G401 (cell line): Measurements from ENCODE around the gene KLK8. TPM values are rescaled to one million over a fixed set of nuclear protein-coding genes. Genes with fewer than 3 reads are reported as not detected.
"Not testable (repeated sequence)": the region's sequence is repeated elsewhere in the genome, so short reads cannot be mapped to it uniquely, and the experiment has no call there.

ENCODE experiments used
- DNase-seq: peaks from one replicate; pipeline ENCODE4 v3.0.0-alpha.2; 2015; ENCODE audit warnings: low spot score
- in situ Hi-C: cut with HindIII; loops from 2 replicates; pipeline ENCODE4 v1.10.0; 2016; ENCODE audit warnings: low sequenced_read_pairs, mixed read lengths
- total RNA-seq: library from RNA; depleted of rRNA; stranded (reverse); fragments of >200 nt; shearing (Covaris generic); gene quantifications from 2 replicates; pipeline ENCODE4 v1.2.3, GENCODE V29; 2014

KLK8 gene
- total RNA-seq, 1 experiment from 2014 or later: not detected

GRCh38 chr19:50998061-50998460 is 3.3 kb downstream of the KLK8 start:
- no peak for DNase-seq
- in situ Hi-C loops: no loop called here

DNA sequence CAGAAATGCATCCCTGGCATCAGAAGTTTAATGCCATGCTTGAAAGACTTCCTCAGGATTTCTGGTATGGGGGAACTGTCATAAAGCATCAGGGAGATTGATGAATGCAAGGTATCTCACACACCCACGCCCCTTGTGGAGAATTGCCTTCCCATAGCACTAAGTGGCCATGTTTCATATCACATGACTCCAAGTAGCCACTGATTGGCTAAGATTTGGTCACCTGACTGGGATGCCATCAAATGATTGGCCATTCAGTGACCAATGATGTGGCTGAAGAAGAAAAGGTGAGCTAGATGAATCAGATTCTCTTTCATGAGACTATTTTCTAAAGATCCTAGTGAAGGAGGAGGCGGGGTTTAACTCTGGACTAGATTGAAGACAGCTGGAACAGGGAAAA is 7.3 kb downstream of the KLK8 start:
- no peak for DNase-seq
- in situ Hi-C loops: no loop called here

DNA sequence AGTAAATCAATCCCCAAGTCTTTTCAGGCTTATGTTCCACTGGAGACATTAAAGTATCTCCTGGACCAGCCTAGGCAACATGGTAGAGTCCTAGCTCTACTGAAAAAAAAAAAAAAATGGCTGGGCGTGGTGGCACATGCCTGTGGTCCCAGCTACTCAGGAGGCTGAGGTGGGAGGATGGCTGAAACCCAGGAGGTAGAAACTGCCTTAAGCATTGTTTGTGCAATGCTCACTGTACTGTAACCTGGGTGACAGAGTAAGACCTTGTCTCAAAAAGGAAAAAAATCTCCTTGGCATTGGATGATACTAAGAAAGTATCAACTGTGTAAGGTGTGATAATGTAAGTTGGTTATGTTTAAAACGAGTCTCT is 8.8 kb downstream of the KLK8 start:
- DNase-seq: no peak
- in situ Hi-C loops: no loop called here

DNA sequence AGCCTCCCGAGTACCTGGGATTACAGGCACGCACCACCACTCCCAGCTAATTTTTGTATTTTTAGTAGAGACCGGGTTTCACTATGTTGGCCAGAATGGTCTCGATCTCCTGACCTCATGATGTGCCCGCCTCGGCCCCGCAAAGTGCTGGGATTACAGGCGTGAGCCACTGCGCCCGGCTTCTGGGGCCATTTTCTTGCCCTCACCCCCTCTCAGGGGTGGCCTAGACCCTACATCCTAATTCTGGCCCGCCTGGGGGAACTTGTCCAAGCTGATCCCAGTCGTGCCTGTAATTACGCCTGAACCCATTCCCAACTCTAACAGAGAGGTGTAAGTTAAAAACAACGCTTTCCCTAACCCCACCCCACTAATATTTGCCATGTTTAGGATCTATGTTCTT is 17.0 kb downstream of the KLK8 start:
- DNase-seq, in situ Hi-C loops: not testable (repeated sequence)

DNA sequence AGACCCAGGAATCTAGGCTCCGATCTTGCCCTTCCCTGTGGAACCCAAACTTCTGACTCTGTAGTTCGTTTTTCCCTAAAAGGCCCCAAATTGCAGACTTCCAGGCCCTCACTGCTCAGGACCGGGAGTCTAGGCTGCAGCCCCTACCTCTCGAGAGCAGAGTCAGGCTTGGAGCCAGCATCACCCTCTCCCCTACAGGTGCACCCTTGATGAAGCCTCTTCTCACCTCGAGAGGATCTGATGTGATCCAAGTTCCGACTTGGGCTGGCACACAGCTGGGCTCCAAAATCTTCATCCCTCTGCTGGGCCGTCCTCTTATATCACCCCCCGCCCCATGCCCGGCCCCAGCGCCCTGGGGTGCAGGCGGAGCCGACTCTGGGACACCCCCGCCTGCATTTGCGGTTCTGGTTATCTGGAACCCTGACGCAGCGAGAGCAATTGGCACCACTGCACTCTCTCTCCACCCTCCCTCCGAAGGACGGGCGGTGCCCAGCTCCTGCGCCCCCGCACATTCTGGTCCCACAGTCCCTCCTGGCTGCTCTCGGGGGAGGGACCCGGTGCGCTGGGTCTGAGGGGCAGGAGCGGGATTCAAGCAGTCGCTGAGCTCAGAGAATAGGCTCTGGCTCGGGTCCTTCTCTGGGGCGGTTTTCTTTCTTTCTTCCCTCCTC is 17.6 kb downstream of the KLK8 start, which contains the start of gene KLK7:
KLK7 (minus strand) TSS at position 293 of the 668 bp plus-strand sequence. CDS start 1,518 bp downstream, outside the sequence.
- no peak for DNase-seq
- in situ Hi-C loops: no loop called here

- in situ Hi-C loops: no loop called here
- DNase-seq: no peak
These were observed 19.2 kb downstream of the KLK8 start for GRCh38 chr19:50982186-50982585.

DNA sequence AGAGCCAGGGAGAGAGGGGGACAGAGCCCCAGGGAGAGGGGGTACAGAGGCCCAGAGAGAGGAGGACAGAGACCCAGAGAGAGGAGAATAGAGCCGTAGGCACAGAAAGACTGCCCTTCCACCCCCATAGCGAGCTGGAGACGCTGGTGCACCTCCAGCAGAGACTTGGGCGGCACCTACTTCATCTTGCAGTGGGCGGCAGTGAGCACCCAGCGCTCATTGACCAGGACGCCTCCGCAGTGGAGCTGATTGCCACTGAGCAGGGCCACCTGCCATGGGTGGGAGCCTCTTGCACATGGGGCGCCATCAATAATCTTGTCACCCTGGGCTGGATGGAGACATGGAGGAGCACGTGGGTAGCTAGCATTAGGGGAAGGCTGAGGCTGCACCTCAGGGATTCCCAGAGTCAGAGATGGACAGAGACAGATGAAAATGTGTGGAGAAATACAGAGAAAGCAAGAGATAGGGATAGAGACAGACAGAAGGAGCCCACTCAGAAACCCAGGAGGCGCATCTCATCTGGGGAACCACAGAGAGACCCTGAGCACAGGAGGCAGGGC is 19.7 kb downstream of the KLK8 start:
- DNase-seq: no peak
- in situ Hi-C loops: no loop called here

DNA sequence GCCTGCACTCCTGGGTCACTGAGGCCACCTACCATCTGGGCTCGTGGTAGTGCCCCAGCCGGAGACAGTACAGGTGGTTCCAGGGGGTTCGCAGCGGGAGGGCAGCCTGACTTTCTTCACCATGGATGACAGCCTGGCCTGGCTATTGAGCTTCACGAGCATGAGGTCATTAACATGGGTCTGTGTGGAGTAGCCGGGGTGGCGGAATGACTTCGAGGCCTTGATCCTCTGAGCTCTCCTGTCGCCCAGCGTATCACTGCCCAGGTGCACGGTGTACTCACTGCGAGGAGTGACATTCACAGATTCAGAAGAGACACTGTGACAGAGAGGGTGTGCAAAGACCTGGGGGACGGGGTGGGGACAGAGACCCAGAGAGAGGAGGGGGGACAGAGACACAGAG is 21.2 kb downstream of the KLK8 start:
- DNase-seq: no peak
- in situ Hi-C loops: no loop called here

DNA sequence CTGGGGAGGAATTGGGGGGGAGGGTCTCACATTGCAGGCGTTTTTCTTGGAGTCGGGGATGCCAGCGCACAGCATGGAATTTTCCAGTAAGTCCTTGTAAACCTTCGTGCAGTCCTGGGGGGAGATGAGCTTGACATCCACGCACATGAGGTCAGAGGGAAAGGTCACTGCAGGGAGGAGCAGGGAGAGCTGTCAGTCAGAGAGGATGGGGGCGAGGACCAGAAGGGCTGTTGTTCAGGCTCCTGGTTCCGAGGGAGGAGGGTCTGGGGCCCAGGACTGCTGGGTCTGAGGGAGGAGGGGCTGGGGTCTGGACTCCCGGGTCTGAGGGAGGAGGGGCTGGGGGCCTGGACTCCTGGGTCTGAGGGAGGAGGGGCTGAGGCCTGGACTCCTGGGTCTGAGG is 21.6 kb downstream of the KLK8 start:
- DNase-seq: no peak
- in situ Hi-C loops: no loop called here

DNA sequence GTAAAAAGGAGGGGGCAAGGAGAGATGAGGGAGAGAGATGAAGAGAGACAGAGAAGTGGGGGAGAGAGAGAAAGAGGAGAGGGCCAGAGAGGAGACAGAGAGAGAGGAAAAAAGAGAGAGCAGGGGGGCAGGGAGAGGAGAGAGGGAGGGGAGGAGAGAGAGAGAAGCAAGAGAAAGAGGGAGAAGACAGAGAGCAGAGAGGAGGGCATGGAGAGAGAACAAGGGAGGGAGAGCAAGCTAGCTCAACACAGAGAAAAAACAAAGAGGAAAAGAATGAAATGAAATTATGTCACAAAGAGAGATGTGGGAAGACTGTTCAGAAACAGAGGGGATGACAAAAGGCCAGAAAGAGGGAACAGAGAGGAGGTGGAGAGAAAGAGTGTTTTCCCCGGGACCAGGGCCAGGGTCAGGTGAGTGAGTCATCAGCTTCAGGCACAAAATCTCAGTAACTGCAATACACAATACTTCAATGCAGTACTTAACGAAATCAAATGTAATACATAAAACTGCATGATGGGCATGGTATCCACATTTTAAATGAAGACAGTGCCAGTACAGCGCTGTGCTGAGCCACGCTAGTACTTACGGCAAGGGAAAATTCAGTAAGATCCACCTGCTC is 22.5 kb downstream of the KLK8 start:
- in situ Hi-C loops: no loop called here

GRCh38 chr19:50977626-50978025 is 23.8 kb downstream of the KLK8 start:
- no peak for DNase-seq

More for the DNA sequence above, 22.5 kb downstream of the KLK8 start:
- DNase-seq: no peak

GRCh38 chr19:50975766-50976165 is 25.6 kb downstream of the KLK8 start:
- in situ Hi-C loops: no loop called here
- no peak for DNase-seq

More at GRCh38 chr19:50977626-50978025, 23.8 kb downstream of the KLK8 start:
- in situ Hi-C loops: no loop called here

DNA sequence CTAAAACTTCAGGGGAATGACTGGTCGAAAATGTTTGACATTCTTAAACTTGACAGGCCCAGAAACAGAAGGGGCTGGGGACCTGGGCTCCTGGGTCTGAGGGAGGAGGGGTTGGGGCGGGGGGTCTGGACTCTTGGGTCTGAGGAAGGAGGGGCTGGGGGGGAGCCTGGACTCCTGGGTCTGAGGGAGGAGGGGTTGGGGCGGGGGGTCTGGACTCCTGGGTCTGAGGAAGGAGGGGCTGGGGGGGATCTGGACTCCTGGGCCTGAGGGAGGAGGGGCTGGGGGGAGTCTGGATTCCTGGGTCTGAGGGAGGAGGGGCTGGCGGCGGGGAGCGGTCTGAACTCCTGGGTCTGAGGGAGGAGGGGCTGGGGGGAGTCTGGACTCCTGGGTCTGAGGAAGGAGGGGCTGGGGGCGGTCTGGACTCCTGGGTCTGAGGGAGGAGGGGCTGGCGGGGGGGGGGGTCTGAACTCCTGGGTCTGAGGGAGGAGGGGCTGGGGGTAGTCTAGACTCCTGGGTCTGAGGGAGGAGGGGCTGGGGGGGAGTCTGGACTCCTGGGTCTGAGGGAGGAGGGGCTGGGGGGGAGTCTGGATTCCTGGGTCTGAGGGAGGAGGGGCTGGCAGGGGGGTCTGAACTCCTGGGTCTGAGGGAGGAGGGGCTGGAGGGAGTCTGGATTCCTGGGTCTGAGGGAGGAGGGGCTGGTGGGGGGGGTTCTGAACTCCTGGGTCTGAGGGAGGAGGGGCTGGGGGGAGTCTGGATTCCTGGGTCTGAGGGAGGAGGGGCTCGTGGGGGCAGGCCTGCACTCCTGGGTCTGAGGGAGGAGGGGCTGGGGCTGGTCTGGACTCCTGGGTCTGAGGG is 26.5 kb downstream of the KLK8 start:
- in situ Hi-C loops: no loop called here
- DNase-seq: no peak

GRCh38 chr19:50972795-50973376 is 28.5 kb downstream of the KLK8 start:
- DNase-seq: no peak
- in situ Hi-C loops: no loop called here

DNA sequence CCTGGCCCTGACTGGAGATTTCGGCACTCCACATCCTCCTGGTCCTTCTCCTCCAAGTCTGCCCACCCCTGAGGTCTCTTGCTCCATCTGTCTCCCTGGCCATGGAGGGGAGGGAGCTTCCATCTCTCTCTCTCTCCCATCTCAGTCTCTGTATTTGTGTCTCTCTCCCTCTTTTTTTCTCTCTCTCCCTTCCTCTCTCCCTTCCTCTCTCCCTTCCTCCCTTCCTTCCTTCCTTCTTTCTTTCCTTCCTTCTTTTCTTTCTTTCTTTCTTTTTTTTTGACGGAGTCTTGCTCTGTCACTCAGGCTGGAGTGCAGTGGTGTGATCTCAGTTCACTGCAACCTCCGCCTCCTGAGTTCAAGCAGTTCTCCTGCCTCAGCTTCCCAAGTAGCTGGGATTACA is 31.6 kb downstream of the KLK8 start:
- DNase-seq, in situ Hi-C loops: not testable (repeated sequence)

DNA sequence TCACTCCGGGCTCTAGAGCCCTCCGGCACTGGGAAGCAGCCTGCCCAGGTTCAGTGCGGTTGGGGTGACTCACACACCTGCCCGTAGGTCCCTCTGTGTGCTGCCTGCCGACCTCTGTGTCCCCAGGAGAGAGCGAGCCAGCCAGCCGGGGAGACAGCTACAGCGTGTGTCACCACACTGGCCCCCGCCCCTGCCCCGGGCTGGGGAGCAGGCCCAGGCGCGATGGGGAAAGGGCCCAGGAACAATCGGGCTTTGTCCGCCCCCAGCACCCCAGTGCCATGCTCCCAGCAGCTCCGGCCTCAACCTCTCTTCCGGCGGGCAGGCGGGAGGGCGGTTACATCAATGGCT is 32.0 kb downstream of the KLK8 start, which contains the start of gene KLK6:
KLK6 (minus strand) TSS at position 179 of the 348 bp plus-strand sequence. CDS start 1,487 bp downstream, outside the sequence.
- no peak for DNase-seq
- in situ Hi-C loops: no loop called here

DNA sequence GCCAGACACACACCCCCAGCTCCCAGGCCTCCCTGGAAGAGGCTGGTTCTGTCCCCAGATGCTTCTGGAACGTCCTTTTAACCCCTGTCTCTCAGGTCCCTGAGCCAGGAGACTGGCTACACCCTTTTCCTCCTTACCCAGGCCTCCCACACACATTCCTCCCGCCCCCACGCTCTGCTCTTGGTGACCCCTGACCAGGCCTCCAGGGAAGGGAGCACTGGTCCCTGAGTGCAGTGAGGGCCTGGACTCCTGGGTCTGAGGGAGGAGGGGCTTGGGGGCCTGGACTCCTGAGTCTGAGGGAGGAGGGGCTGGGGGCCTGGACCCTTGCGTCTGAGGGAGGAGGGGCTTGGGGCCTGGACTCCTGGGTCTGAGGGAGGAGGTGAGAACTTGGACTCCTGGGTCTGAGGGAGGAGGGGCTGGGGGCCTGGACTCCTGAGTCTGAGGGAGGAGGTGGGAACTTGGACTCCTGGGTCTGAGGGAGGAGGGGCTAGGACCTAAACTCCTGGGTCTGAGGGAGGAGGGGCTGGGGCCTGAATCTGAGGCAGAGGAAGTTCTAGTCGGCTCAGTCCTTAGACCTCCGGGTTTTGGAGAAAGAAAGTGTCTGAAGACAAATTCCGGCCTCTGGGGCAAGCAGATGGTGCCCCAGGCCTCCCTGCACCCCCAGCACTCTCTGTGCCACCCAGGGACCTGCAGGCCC is 32.5 kb downstream of the KLK8 start:
- no peak for DNase-seq
- in situ Hi-C loops: no loop called here

DNA sequence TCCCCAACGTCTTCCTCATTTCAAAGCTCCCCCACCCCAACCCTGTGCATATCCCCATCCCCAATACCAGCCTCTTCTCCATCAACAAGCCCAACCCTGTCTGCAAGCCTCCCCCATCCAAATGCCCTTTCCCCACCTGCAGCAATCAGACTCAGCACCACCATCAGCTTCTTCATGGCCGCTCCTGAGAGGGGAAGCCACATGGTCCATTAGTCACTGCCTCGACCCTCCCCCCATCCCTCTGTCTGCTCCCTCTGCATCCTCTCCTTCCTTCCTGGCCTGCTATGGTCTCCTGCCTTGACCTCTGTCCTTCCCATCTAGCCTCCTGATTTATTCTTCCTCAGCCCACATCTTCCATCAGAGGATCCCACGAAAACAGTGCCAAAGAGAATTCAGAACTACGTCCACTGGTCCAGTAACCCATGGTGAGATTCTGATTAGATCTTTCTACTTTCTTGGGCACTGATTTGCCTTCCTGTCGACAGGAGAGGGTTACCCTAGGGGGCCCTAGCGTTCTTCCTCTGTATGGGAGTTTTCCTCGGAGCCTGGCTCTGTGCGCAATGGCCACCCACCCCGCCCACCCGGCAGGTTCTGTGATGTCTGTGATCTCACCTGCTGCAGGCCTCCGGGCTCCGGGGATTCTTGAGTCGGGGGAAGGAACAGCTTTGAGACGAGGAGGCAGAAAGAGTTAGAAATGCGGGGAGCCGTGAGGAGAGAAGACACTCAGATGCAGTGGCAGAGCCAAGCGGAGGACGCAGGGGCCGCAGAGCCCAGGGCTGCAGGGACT is 33.3 kb downstream of the KLK8 start:
- in situ Hi-C loops: no loop called here
- DNase-seq: no peak
